HEK293T (cell line): ENCODE data around the gene KIDINS220.

Source experiments
- BHLHE40 ChIP-seq: fragments of 450-650 bp; IDR thresholded peaks from 2 replicates; pipeline ENCODE4 v1.6.1; 2016; ENCODE audit warnings: mild to moderate bottlenecking, moderate library complexity, borderline replicate concordance
- CTBP1 ChIP-seq: fragments of 450-650 bp; IDR thresholded peaks from 2 replicates; pipeline ENCODE4 v1.6.1; 2016; ENCODE audit warnings: borderline replicate concordance
- ELF4 ChIP-seq: fragments of 450-650 bp; IDR thresholded peaks from 2 replicates; pipeline ENCODE4 v1.6.1; 2017; ENCODE audit warnings: antibody characterized with exemption
- HDGF ChIP-seq: fragments of 450-650 bp; IDR thresholded peaks from 2 replicates; pipeline ENCODE4 v1.6.1; 2017; ENCODE audit warnings: antibody characterized with exemption, borderline replicate concordance
- L3MBTL2 ChIP-seq: fragments of 450-650 bp; conservative IDR thresholded peaks from 2 replicates; pipeline ENCODE4 v1.6.1; 2016; ENCODE audit warnings: mild to moderate bottlenecking
- NFRKB ChIP-seq: fragments of 450-650 bp; IDR thresholded peaks from 2 replicates; pipeline ENCODE4 v1.6.1; 2016; ENCODE audit warnings: mild to moderate bottlenecking, moderate library complexity
- PKNOX1 ChIP-seq: fragments of 450-650 bp; IDR thresholded peaks from 2 replicates; pipeline ENCODE4 v1.6.1; 2016
- SP1 ChIP-seq: fragments of 450-650 bp; IDR thresholded peaks from 2 replicates; pipeline ENCODE4 v1.6.1; 2017
- ZNF384 ChIP-seq: fragments of 450-650 bp; IDR thresholded peaks from 2 replicates; pipeline ENCODE4 v1.6.1; 2016

DNA sequence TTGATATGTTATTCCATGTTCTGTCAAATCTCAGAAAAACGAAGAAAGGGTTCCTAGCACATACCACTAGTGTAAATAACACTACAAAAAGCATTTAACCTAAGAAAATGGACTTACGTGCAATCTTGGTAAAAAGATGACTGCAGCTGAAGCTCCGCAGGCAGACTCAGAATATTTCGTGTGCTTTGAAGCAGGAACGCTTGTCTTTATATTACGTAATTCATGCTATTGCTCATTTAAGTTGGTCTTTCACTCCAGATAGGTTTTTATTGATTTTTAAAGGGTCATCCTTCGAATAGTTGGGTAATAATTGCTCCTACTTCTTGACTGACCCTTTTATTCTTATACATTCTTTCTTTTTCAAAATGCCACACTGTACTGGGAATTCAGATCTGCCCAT lies 111.6 kb downstream of the KIDINS220 start:
- no peak for TF ChIP-seq PKNOX1
- no peak for TF ChIP-seq NFRKB
- TF ChIP-seq SP1 = no peak
- TF ChIP-seq HDGF = no peak
- TF ChIP-seq BHLHE40 = no peak
- TF ChIP-seq ELF4 = no peak
- no peak for TF ChIP-seq CTBP1
- no peak for TF ChIP-seq L3MBTL2
- no peak for TF ChIP-seq ZNF384
